ENCODE data around the gene LSS. TPM values are rescaled to one million over a fixed set of nuclear protein-coding genes. Genes with fewer than 3 reads are reported as not detected.

LSS gene
- total RNA-seq, 1 experiment from 2014 or later: 45.5 TPM

DNA sequence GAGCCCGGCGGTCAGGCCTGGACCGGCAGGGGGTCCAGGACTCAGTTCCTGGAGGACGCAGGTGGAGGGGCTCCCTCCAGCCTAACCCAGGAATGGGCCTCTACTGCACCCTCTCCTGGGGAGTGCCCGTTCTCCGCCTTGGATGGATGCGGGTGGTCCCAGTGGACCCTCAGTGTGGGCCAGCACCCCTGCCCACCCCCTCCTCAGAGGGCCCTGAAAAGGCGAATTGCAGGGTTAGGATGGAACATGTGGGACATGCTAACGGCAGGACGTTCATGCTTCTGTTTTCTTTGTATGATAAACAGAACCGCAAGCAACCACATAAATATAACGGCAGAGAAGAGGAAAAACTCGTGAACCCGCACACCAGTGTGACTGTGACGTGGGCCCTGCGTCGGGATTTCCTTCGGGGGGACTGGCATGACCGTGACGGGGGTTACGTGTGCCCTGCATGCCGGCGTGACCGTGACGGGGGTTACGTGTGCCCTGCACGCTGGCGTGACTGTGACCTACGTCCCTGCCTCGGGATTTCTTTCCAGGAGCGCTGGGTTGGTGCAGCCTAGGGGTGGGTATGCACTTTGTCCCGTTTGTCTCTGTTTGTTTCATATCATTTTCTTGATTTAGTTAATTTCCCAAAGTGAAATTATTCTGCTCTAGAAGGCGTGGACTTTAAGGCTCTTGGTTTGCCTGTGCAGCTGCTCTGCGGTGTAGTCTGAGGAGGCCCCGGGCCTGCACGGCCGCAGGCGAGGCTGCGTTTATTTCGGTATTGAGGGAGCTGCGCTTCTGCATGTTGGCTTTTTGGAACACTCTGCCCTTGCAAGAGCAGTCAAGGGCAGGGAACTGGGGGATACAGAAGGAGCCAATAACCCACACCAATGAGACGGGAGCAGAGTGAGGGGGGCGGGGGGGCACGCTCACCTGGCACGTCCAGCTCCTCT is 76.3 kb downstream of the LSS start:
- Mint-ChIP-seq H3K27me3 (ENCODE audit: insufficient read depth, unreplicated experiment) (no peaks in the 10 kb centered on the region), H3K27ac (ENCODE audit: low read depth, unreplicated experiment) (no peak overlapping the region), H3K4me1 (ENCODE audit: insufficient read depth, unreplicated experiment) (no peaks in the 10 kb centered on the region), H3K4me3 (ENCODE audit: unreplicated experiment) (no peak overlapping the region), H3K9me3 (ENCODE audit: unreplicated experiment) (no peaks in the 10 kb centered on the region), H3K36me3 (ENCODE audit: insufficient read depth, unreplicated experiment) (no peaks in the 10 kb centered on the region)
- TF ChIP-seq, protein P1, sequence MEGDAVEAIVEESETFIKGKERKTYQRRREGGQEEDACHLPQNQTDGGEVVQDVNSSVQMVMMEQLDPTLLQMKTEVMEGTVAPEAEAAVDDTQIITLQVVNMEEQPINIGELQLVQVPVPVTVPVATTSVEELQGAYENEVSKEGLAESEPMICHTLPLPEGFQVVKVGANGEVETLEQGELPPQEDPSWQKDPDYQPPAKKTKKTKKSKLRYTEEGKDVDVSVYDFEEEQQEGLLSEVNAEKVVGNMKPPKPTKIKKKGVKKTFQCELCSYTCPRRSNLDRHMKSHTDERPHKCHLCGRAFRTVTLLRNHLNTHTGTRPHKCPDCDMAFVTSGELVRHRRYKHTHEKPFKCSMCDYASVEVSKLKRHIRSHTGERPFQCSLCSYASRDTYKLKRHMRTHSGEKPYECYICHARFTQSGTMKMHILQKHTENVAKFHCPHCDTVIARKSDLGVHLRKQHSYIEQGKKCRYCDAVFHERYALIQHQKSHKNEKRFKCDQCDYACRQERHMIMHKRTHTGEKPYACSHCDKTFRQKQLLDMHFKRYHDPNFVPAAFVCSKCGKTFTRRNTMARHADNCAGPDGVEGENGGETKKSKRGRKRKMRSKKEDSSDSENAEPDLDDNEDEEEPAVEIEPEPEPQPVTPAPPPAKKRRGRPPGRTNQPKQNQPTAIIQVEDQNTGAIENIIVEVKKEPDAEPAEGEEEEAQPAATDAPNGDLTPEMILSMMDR (IDR thresholded peaks at IDR 0.05; ENCODE audit: unreplicated experiment): no peak
- BruUV-seq (replicated peaks): no TSS peak
- POLR2A ChIA-PET: no interaction called here
- DNase-seq (ENCODE audit: unreplicated experiment): no peak
- CTCF ChIA-PET: interaction anchor here (1.0 to 1.2 kb wide), 2 partner anchors 9 to 70 kb away, joined by 3 to 6 read pairs; no protein-coding TSS in a partner anchor
- intact Hi-C loops (cut with micrococcal nuclease): no loop called here

DNA sequence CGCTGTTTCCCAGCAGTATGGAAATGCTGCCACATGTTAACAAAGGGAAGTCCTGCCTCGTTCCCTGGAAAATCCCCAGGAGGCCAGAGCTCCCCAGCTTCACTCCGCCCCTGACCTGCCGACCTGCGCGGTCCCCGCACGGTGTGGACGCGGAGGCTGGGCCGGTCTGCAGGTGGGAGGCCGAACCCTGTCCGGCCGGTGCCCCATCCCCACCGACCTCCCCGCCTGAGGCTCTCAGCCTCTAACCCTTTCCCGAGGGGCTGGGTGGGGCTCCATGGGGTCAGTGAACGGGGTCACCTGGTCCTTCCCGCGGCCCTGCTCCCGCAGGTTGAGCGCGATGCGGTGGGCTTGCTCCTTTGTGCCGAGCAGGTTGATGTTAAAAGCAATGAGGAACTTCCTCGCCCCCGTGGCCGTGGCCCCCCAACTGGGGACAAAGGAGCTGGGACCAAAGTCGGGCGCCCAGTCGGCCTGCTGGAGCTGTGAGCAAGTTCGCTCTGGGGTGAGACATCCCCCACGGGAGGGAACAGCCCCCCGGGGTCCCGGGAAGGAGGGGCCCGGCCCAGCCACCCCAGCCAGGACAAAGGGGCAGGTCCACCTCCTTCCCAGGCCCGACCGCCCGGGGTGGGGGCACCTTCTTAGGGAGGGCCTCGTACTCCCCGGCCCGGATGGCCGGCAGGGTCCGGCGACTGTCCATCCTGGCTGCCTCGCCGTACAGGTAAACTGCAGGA is 77.1 kb downstream of the LSS start:
- ChIA-PET CTCF (no interaction called here), POLR2A (no interaction called here)
- Mint-ChIP-seq H3K9me3 (ENCODE audit: unreplicated experiment) (no peaks in the 10 kb centered on the region), H3K36me3 (ENCODE audit: insufficient read depth, unreplicated experiment) (no peaks in the 10 kb centered on the region), H3K27me3 (ENCODE audit: insufficient read depth, unreplicated experiment) (no peaks in the 10 kb centered on the region), H3K4me1 (ENCODE audit: insufficient read depth, unreplicated experiment) (no peaks in the 10 kb centered on the region), H3K4me3 (ENCODE audit: unreplicated experiment) (no peak overlapping the region), H3K27ac (ENCODE audit: low read depth, unreplicated experiment) (no peak overlapping the region)
- intact Hi-C loops (cut with micrococcal nuclease): no loop called here
- DNase-seq (ENCODE audit: unreplicated experiment): no peak
- TF ChIP-seq, protein P1 (IDR thresholded peaks at IDR 0.05; ENCODE audit: unreplicated experiment): no peak
- BruUV-seq (replicated peaks): no TSS peak

DNA sequence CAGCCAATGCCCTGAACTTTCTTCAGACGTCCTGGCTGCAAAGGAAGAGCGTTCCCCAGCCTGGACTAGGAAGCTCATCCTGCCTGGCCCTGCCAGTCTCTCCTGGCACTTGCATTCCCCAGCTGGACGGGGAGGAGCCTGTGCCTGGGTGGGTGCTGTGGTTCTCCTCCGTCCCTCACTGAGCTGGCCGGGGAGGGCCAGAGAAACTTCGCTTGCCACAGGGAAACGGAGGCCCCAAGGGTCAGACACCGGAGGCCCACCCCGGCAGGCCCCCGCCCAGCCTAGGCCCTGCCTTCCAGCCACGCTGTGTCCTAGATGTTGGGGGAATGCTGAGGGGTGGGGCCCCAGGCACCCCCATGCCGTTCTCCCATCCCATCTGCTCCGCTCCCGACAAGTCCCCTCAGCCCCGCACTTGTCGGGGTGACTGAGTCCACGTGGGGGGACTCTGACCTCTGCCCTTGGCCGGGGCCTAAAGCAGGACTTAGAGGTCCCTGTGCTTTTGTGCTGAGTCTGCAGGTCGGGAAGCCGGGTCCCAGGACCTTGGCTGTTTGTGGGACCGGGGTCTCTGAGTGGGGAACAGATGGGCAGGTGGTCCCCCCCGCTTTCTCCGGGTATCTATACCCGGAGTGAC is 78.0 kb downstream of the LSS start:
- intact Hi-C loops (cut with micrococcal nuclease): no loop called here
- CTCF ChIA-PET: no interaction called here
- TF ChIP-seq, protein P1 (IDR thresholded peaks at IDR 0.05; ENCODE audit: unreplicated experiment): no peak
- Mint-ChIP-seq H3K27ac (ENCODE audit: low read depth, unreplicated experiment) (no peak overlapping the region), H3K36me3 (ENCODE audit: insufficient read depth, unreplicated experiment) (no peaks in the 10 kb centered on the region), H3K27me3 (ENCODE audit: insufficient read depth, unreplicated experiment) (no peaks in the 10 kb centered on the region), H3K4me1 (ENCODE audit: insufficient read depth, unreplicated experiment) (no peaks in the 10 kb centered on the region), H3K4me3 (ENCODE audit: unreplicated experiment) (no peak overlapping the region), H3K9me3 (ENCODE audit: unreplicated experiment) (no peaks in the 10 kb centered on the region)
- POLR2A ChIA-PET: no interaction called here
- BruUV-seq (replicated peaks): no TSS peak
- DNase-seq (ENCODE audit: unreplicated experiment): no peak

DNA sequence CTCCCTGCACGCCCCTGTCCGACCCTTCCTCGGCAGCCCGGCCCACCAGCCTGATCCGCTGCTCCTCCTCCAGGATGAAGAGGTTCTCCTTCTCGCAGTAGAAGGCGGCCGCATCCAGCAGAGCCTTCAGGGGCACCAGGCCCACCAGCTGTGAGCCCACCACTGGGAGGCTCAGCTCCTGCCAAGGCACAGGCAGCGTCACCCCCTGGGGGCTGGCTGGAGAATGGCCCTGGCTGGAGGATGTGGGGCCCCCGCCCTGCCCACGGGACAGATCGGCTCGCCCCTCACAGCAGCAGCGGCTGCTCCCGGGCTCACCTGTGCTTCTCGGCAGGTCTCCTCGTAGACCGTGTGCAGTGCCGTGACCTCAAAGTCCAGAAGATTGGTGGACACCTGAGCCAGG is 78.5 kb downstream of the LSS start:
- H3K4me3 Mint-ChIP-seq (ENCODE audit: unreplicated experiment): no peak overlapping the region
- H3K9me3 Mint-ChIP-seq (ENCODE audit: unreplicated experiment): no peaks in the 10 kb centered on the region
- ChIA-PET POLR2A (no interaction called here), CTCF (no interaction called here)
- DNase-seq (ENCODE audit: unreplicated experiment): no peak
- H3K27me3 Mint-ChIP-seq (ENCODE audit: insufficient read depth, unreplicated experiment): no peaks in the 10 kb centered on the region
- intact Hi-C loops (cut with micrococcal nuclease): no loop called here
- H3K27ac Mint-ChIP-seq (ENCODE audit: low read depth, unreplicated experiment): no peak overlapping the region
- BruUV-seq (replicated peaks): no TSS peak
- TF ChIP-seq, protein P1 (IDR thresholded peaks at IDR 0.05; ENCODE audit: unreplicated experiment): no peak
- no peaks in the 10 kb centered on the region for H3K36me3 Mint-ChIP-seq (ENCODE audit: insufficient read depth, unreplicated experiment)
- H3K4me1 Mint-ChIP-seq (ENCODE audit: insufficient read depth, unreplicated experiment): no peaks in the 10 kb centered on the region
